Activated CD4-positive, CD25-positive, alpha-beta regulatory T cell treated with anti-CD3 and anti-CD28 coated beads, Interleukin-2, amount 50 U/mL, for 24 hours (primary cell): ENCODE data around the gene ITPRIPL1.

Source experiments
- ATAC-seq, 2 donors: fragments of 150-1000 bp; cut with Tn5 transposase; one replicate each; pipeline ENCODE4 v1.10.0; 2021; ENCODE audit warnings: mild to moderate bottlenecking in 1 of 2, moderate library complexity in 1 of 2

The ITPRIPL1 gene

GRCh38 chr2:96324721-96325040 lies 436 bp upstream of the ITPRIPL1 start:
- ATAC-seq = peak in 1 of 2 donors; percentile 2

- peak; percentile 36 to 42 for ATAC-seq
Measured at GRCh38 chr2:96325884-96326255, 753 bp downstream of the ITPRIPL1 start.

- no peak for ATAC-seq
Measured at GRCh38 chr2:96326564-96326963, 1.4 kb downstream of the ITPRIPL1 start.

GRCh38 chr2:96326990-96327820 lies 2.1 kb downstream of the ITPRIPL1 start:
- no peak for ATAC-seq

- no peak for ATAC-seq
Measured at GRCh38 chr2:96329456-96329855, 4.3 kb downstream of the ITPRIPL1 start.

GRCh38 chr2:96329874-96330273 lies 4.8 kb downstream of the ITPRIPL1 start:
- ATAC-seq = no peak

- no peak for ATAC-seq
Measured at GRCh38 chr2:96330407-96330806, 5.3 kb downstream of the ITPRIPL1 start.

GRCh38 chr2:96333708-96334107 lies 8.6 kb downstream of the ITPRIPL1 start:
- ATAC-seq = no peak

- no peak for ATAC-seq
Measured at GRCh38 chr2:96336104-96336775, 11.1 kb downstream of the ITPRIPL1 start.

GRCh38 chr2:96336873-96337272 lies 11.8 kb downstream of the ITPRIPL1 start:
- no peak for ATAC-seq

- peak; percentile 12 to 15 for ATAC-seq
Measured at GRCh38 chr2:96340493-96341414, 15.6 kb downstream of the ITPRIPL1 start.

- ATAC-seq = no peak
Measured at GRCh38 chr2:96341641-96342040, 16.5 kb downstream of the ITPRIPL1 start.

- ATAC-seq = peak; percentile 75 to 76
Measured at GRCh38 chr2:96342085-96342484, 17.0 kb downstream of the ITPRIPL1 start.

- peak; percentile 88 to 89 for ATAC-seq
Measured at GRCh38 chr2:96344011-96344410, 18.9 kb downstream of the ITPRIPL1 start.

GRCh38 chr2:96345438-96345837 lies 20.3 kb downstream of the ITPRIPL1 start:
- no peak for ATAC-seq

GRCh38 chr2:96345868-96346462 lies 20.8 kb downstream of the ITPRIPL1 start:
- no peak for ATAC-seq

GRCh38 chr2:96347395-96347794 lies 22.3 kb downstream of the ITPRIPL1 start:
- ATAC-seq = no peak

GRCh38 chr2:96353032-96353561 lies 28.0 kb downstream of the ITPRIPL1 start:
- ATAC-seq = no peak

- no peak for ATAC-seq
Measured at GRCh38 chr2:96353606-96354101, 28.5 kb downstream of the ITPRIPL1 start.

- peak in 1 of 2 donors; percentile 45 for ATAC-seq
Measured at GRCh38 chr2:96354492-96354891, 29.4 kb downstream of the ITPRIPL1 start.

- no peak for ATAC-seq
Measured at GRCh38 chr2:96356889-96357288, 31.8 kb downstream of the ITPRIPL1 start.

GRCh38 chr2:96359310-96359709 lies 34.2 kb downstream of the ITPRIPL1 start:
- ATAC-seq = peak; percentile 14 to 58
